ENCODE data around the gene PHF12. TPM values are rescaled to one million over a fixed set of nuclear protein-coding genes. Genes with fewer than 3 reads are reported as not detected.

The PHF12 gene
- total RNA-seq, 3 donors from 2014 or later (not counting 1 experiment from before 2014, with no cell fraction given): 163 to 177 (median 171) TPM

DNA sequence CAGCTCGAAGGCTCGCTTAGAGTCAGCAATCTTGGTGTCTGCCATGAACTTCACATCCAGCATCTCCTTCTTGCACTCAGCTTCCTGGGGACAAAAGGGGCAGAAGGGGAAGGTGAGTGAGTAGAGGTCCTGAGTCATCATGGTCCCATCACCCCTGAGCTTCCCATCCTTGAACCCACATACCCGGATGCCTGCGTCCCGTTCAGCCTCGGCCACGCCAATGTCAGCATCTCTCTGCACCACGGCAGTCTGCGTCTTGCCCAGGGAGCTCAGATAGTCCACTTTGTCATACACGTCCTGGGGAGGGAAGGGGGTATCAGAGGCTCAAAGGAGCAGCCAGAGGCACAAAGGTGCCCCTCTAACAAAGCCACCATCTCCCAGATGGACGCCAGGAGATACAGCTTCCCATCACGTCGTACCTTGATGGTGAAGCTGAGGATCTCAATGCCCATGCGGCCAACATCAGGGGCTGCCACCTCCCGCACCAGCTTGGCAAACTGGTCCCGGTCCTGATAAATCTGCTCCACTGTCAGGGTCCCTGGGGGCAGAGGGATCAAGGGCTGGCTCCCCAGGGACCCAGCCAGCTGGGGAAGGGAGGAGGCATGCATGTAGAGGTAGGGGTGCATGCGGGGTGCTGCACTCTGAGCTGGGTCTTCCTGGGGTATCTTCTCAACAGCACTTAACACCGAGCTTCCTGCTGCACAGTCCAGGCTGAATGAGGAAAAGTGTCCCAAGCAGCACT, 69.0 kb downstream of the PHF12 start:
- Mint-ChIP-seq H3K4me3 (no peak overlapping the region), H3K27ac (no peak overlapping the region), H3K9me3 (no peaks in the 10 kb centered on the region), H3K36me3 (peaks cover 8% of the 10 kb centered on the region), H3K27me3 (ENCODE audit: low read depth in 2 of 2) (no peaks in the 10 kb centered on the region), H3K4me1 (peaks cover 4 to 20% of the 10 kb centered on the region in 2 donors)
- peaks cover 4% of the 10 kb centered on the region for H3K4me1 ChIP-seq (ENCODE audit: control insufficient read depth, insufficient read depth, low read length)
- 99% methylated on average over 18 of the region's 18 CpGs for WGBS (ENCODE audit: insufficient coverage)
- no peaks in the 10 kb centered on the region for H3K27me3 ChIP-seq (ENCODE audit: control insufficient read depth, insufficient read depth, low read length)
- intact Hi-C loops (cut with micrococcal nuclease): no loop called here
- H3K9me3 ChIP-seq (ENCODE audit: control insufficient read depth, insufficient read depth, low read length): no peaks in the 10 kb centered on the region
- ATAC-seq (no peak), DNase-seq (no peak)
- TF ChIP-seq, protein P1, sequence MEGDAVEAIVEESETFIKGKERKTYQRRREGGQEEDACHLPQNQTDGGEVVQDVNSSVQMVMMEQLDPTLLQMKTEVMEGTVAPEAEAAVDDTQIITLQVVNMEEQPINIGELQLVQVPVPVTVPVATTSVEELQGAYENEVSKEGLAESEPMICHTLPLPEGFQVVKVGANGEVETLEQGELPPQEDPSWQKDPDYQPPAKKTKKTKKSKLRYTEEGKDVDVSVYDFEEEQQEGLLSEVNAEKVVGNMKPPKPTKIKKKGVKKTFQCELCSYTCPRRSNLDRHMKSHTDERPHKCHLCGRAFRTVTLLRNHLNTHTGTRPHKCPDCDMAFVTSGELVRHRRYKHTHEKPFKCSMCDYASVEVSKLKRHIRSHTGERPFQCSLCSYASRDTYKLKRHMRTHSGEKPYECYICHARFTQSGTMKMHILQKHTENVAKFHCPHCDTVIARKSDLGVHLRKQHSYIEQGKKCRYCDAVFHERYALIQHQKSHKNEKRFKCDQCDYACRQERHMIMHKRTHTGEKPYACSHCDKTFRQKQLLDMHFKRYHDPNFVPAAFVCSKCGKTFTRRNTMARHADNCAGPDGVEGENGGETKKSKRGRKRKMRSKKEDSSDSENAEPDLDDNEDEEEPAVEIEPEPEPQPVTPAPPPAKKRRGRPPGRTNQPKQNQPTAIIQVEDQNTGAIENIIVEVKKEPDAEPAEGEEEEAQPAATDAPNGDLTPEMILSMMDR (IDR thresholded peaks at IDR 0.05): no peak
- peaks cover 80% of the 10 kb centered on the region for H3K36me3 ChIP-seq (ENCODE audit: control insufficient read depth, insufficient read depth, low read length)
- no peak overlapping the region for H3K4me3 ChIP-seq (ENCODE audit: low read length)
- H3K27ac ChIP-seq (ENCODE audit: low read length): no peak overlapping the region

DNA sequence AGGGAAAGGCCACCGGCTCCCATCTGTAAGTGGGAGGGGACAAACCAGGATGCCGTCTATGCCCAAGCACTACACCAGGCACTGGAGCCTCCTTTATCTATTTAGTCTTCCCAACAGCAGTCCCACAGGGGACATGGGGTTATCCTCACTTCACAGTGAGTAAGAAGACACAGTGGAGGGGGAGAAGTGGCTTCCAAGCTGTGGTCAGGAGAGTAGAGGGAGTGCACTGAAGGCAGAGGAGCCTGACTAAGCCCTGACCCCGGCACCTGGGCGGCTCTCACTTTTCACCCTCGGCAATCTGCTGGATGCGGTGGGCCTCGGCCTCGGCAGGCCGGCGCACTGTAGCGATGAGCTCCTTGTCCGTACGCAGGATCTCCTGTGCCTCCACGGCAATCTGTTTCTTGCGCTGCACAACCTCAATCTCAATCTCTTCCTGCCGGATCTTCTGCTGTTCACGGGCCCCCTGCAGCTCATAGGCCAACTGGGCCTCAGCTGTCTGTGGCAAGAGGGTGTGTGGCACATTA, 69.7 kb downstream of the PHF12 start:
- H3K27me3 Mint-ChIP-seq (ENCODE audit: low read depth in 2 of 2): no peaks in the 10 kb centered on the region
- peaks cover 8% of the 10 kb centered on the region for H3K36me3 Mint-ChIP-seq
- H3K4me1 Mint-ChIP-seq: peaks cover 0 to 16% of the 10 kb centered on the region in 2 donors
- no peak overlapping the region for H3K4me3 ChIP-seq (ENCODE audit: low read length)
- H3K36me3 ChIP-seq (ENCODE audit: control insufficient read depth, insufficient read depth, low read length): peaks cover 77% of the 10 kb centered on the region
- no peak for ATAC-seq
- 97% methylated on average over 16 of the region's 17 CpGs for WGBS (ENCODE audit: insufficient coverage)
- DNase-seq: no peak
- no peak overlapping the region for H3K27ac Mint-ChIP-seq
- TF ChIP-seq, protein P1 (IDR thresholded peaks at IDR 0.05): no peak
- no peaks in the 10 kb centered on the region for H3K9me3 Mint-ChIP-seq
- H3K27me3 ChIP-seq (ENCODE audit: control insufficient read depth, insufficient read depth, low read length): no peaks in the 10 kb centered on the region
- H3K4me3 Mint-ChIP-seq: no peak overlapping the region
- intact Hi-C loops (cut with micrococcal nuclease): no loop called here
- no peak overlapping the region for H3K27ac ChIP-seq (ENCODE audit: low read length)
- no peaks in the 10 kb centered on the region for H3K9me3 ChIP-seq (ENCODE audit: control insufficient read depth, insufficient read depth, low read length)
- H3K4me1 ChIP-seq (ENCODE audit: control insufficient read depth, insufficient read depth, low read length): peaks cover 4% of the 10 kb centered on the region

DNA sequence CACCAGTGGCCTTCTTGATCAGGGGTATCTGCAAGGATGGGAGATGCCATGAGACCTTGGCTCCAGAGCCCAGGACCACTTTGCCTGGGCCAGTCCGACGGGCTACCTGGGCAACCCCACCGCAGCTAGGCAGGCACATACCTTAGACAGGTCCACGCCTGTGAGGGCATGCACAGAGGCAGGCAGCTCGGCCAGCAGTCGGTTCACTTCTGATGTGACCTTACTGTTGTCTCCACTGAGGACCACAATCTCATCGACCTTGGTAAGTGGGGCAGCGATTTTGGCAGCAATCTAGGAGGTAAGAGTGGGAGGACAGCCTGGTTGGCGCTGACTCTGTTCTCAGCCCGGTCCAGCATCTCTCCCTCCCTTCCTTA, 70.8 kb downstream of the PHF12 start:
- Mint-ChIP-seq H3K4me3 (no peak overlapping the region), H3K9me3 (no peaks in the 10 kb centered on the region), H3K36me3 (peaks cover 8% of the 10 kb centered on the region), H3K27me3 (ENCODE audit: low read depth in 2 of 2) (no peaks in the 10 kb centered on the region), H3K27ac (no peak overlapping the region), H3K4me1 (peaks cover 0 to 15% of the 10 kb centered on the region in 2 donors)
- Histone ChIP-seq H3K27me3 (ENCODE audit: control insufficient read depth, insufficient read depth, low read length) (no peaks in the 10 kb centered on the region), H3K4me1 (ENCODE audit: control insufficient read depth, insufficient read depth, low read length) (peaks cover 2% of the 10 kb centered on the region), H3K4me3 (ENCODE audit: low read length) (no peak overlapping the region), H3K9me3 (ENCODE audit: control insufficient read depth, insufficient read depth, low read length) (no peaks in the 10 kb centered on the region), H3K36me3 (ENCODE audit: control insufficient read depth, insufficient read depth, low read length) (peaks cover 69% of the 10 kb centered on the region), H3K27ac (ENCODE audit: low read length) (no peak overlapping the region)
- intact Hi-C loops (cut with micrococcal nuclease): no loop called here
- TF ChIP-seq, protein P1 (IDR thresholded peaks at IDR 0.05): no peak
- 98% methylated on average over 8 of the region's 10 CpGs for WGBS (ENCODE audit: insufficient coverage)
- no peak for DNase-seq
- no peak for ATAC-seq

All from natural killer cell (primary cell).